Cardiac muscle cell (in vitro differentiated cells and primary cell): ENCODE measurements around the gene SPI1. TPM values are rescaled to one million over a fixed set of nuclear protein-coding genes. Genes with fewer than 3 reads are reported as not detected.

ENCODE experiments used
- DNase-seq, 2 donors: peaks; one replicate each; pipeline versions ENCODE4 v3.0.0 to v3.0.0-alpha.2; 2010 to 2017; ENCODE audit warnings: low read depth in 1 of 2, low spot score in 1 of 2
- H3K27ac ChIP-seq: fragments of 200-600 bp; sonication (generic); 2 replicates; pipeline ENCODE4 v1.5.1; 2016
- H3K27me3 ChIP-seq: fragments of 200-600 bp; sonication (generic); 2 replicates; pipeline ENCODE4 v1.6.0; 2016; ENCODE audit warnings: control low read depth
- H3K36me3 ChIP-seq: fragments of 200-600 bp; sonication (generic); 2 replicates; pipeline ENCODE4 v1.5.1; 2016; ENCODE audit warnings: control low read depth
- H3K4me1 ChIP-seq: fragments of 200-600 bp; sonication (generic); 2 replicates; pipeline ENCODE4 v1.8.1; 2017; ENCODE audit warnings: low read depth, mild to moderate bottlenecking, mixed run types
- H3K4me3 ChIP-seq: fragments of 200-600 bp; sonication (generic); 2 replicates; pipeline ENCODE4 v1.5.1; 2016; ENCODE audit warnings: mild to moderate bottlenecking
- H3K9me3 ChIP-seq: fragments of 200-600 bp; sonication (generic); 2 replicates; pipeline ENCODE4 v1.5.1; 2017; ENCODE audit warnings: low read depth, mild to moderate bottlenecking, control low read depth
- CTCF ChIP-seq: IDR thresholded peaks from 2 replicates; pipeline ENCODE4 v1.5.1; 2012; ENCODE audit warnings: low read depth, mild to moderate bottlenecking, low read length
- polyA plus RNA-seq: library from polyadenylated mRNA; unstranded; fragments of >200 nt; fragmentation: Nextera tagmentation; extraction: Ambion mirVana; gene quantifications from 2 replicates; pipeline ENCODE4 v1.2.1, GENCODE V29; 2016
- total RNA-seq: library from RNA; depleted of rRNA; stranded (reverse); fragments of >200 nt; gene quantifications from 2 replicates; pipeline ENCODE4 v1.2.3, GENCODE V29; 2016

The SPI1 gene
- total and polyA plus RNA-seq, 2 experiments from 2014 or later, result 0.56 TPM; not detected in 1

- no peak for TF ChIP-seq CTCF
- H3K27me3 ChIP-seq, result no peaks in the 10 kb centered on the region
- H3K4me1 ChIP-seq, result peaks cover 10% of the 10 kb centered on the region
- H3K27ac ChIP-seq, result peak overlapping the region; percentile 83
- H3K36me3 ChIP-seq, result no peaks in the 10 kb centered on the region
- H3K9me3 ChIP-seq, result no peaks in the 10 kb centered on the region
- peak in 1 of 2 donors; percentile 24 for DNase-seq
- peak overlapping the region; percentile 22 for H3K4me3 ChIP-seq
Observed at GRCh38 chr11:47399860-47400767, 21.8 kb upstream of the SPI1 start.

- TF ChIP-seq CTCF, result no peak
- no peak for DNase-seq
- Histone ChIP-seq H3K36me3 (no peaks in the 10 kb centered on the region), H3K4me3 (no peak overlapping the region), H3K27ac (no peak overlapping the region), H3K4me1 (peaks cover 14% of the 10 kb centered on the region), H3K27me3 (no peaks in the 10 kb centered on the region), H3K9me3 (no peaks in the 10 kb centered on the region)
Observed at GRCh38 chr11:47398551-47398950, 20.2 kb upstream of the SPI1 start.

GRCh38 chr11:47398011-47398410 lies 19.7 kb upstream of the SPI1 start:
- TF ChIP-seq CTCF, result no peak
- no peak for DNase-seq
- Histone ChIP-seq H3K27ac (no peak overlapping the region), H3K4me1 (peaks cover 19% of the 10 kb centered on the region), H3K4me3 (no peak overlapping the region), H3K36me3 (no peaks in the 10 kb centered on the region), H3K9me3 (no peaks in the 10 kb centered on the region), H3K27me3 (no peaks in the 10 kb centered on the region)

- H3K9me3 ChIP-seq, result no peaks in the 10 kb centered on the region
- no peak overlapping the region for H3K27ac ChIP-seq
- H3K4me3 ChIP-seq, result no peak overlapping the region
- no peaks in the 10 kb centered on the region for H3K36me3 ChIP-seq
- TF ChIP-seq CTCF, result no peak
- H3K27me3 ChIP-seq, result no peaks in the 10 kb centered on the region
- DNase-seq, result no peak
- peaks cover 25% of the 10 kb centered on the region for H3K4me1 ChIP-seq
Observed at GRCh38 chr11:47396049-47396320, 17.6 kb upstream of the SPI1 start.

GRCh38 chr11:47395223-47396048 lies 17.1 kb upstream of the SPI1 start:
- Histone ChIP-seq H3K4me1 (peaks cover 21% of the 10 kb centered on the region), H3K4me3 (no peak overlapping the region), H3K27ac (no peak overlapping the region), H3K36me3 (no peaks in the 10 kb centered on the region), H3K27me3 (no peaks in the 10 kb centered on the region), H3K9me3 (no peaks in the 10 kb centered on the region)
- TF ChIP-seq CTCF, result no peak
- no peak for DNase-seq
